ENCODE data around the gene EIF5.

EIF5 gene

DNA sequence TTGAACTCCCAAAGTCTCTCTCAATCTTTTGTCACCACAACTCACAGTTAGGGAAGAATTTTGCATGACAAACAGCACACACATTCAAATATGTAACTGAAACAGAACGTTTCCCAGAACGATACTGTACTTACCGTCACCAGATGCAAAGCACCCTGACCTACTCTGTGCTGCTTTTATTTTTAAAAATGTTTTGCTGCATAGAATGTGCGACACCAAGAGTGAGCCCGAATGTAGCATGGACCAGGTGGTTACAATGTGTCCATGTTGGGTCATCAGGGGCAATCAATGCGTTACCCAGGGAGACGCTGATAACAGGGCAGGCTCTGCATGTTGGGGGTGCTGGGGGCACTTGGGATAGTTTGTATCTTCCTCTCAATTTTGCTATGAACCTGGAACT lies 14.6 kb upstream of the EIF5 start:
- DNase-seq (ENCODE audit: low read depth): no peak
- H3K4me3 ChIP-seq (ENCODE audit: control insufficient read depth, low read depth, low read length): no peak overlapping the region
- TF ChIP-seq, protein P1, sequence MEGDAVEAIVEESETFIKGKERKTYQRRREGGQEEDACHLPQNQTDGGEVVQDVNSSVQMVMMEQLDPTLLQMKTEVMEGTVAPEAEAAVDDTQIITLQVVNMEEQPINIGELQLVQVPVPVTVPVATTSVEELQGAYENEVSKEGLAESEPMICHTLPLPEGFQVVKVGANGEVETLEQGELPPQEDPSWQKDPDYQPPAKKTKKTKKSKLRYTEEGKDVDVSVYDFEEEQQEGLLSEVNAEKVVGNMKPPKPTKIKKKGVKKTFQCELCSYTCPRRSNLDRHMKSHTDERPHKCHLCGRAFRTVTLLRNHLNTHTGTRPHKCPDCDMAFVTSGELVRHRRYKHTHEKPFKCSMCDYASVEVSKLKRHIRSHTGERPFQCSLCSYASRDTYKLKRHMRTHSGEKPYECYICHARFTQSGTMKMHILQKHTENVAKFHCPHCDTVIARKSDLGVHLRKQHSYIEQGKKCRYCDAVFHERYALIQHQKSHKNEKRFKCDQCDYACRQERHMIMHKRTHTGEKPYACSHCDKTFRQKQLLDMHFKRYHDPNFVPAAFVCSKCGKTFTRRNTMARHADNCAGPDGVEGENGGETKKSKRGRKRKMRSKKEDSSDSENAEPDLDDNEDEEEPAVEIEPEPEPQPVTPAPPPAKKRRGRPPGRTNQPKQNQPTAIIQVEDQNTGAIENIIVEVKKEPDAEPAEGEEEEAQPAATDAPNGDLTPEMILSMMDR (conservative IDR thresholded peaks at IDR 0.05; ENCODE audit: control insufficient read depth, insufficient read depth, low read depth, low read length): no peak

DNA sequence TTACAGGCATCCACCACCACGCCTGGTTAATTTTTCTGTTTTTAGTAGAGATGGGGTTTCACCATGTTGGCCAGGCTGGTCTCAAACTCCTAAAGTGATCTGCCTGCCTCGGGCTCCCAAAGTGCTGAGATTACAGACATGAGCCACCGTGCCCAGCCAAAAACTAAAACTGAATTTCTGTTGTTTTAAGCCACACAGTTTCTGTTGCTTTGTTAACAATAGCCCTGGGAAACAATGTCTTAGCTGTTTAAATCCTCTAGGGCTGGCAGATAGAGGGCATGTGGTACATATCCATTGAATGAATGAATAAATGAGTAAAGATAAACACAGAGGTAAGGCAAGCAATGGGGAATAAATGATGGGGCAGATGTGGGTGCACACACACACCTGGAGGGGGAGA lies 8.0 kb upstream of the EIF5 start:
- no peak overlapping the region for H3K4me3 ChIP-seq (ENCODE audit: control insufficient read depth, low read depth, low read length)
- no peak for DNase-seq (ENCODE audit: low read depth)
- TF ChIP-seq, protein P1 (conservative IDR thresholded peaks at IDR 0.05; ENCODE audit: control insufficient read depth, insufficient read depth, low read depth, low read length): no peak

DNA sequence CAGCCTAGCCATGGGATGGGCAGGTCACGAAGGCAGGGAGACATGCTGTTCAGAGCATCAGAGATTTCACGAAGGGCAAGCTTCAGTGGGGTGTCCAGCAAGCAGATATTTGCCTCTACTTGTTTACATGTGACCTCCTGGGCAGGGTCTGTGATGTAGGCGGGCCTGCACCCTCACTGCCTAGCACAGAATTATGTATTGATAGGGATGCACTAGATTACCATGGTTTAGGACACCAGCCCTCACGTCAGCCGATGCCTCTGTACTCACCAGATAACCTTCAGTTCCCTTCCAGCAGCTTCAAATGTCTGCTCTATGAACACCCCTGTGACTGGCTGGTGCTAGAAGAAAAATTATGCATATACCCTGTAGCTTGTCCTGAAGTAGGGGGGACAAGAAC lies 5.1 kb upstream of the EIF5 start:
- no peak for DNase-seq (ENCODE audit: low read depth)
- TF ChIP-seq, protein P1 (conservative IDR thresholded peaks at IDR 0.05; ENCODE audit: control insufficient read depth, insufficient read depth, low read depth, low read length): no peak
- no peak overlapping the region for H3K4me3 ChIP-seq (ENCODE audit: control insufficient read depth, low read depth, low read length)

DNA sequence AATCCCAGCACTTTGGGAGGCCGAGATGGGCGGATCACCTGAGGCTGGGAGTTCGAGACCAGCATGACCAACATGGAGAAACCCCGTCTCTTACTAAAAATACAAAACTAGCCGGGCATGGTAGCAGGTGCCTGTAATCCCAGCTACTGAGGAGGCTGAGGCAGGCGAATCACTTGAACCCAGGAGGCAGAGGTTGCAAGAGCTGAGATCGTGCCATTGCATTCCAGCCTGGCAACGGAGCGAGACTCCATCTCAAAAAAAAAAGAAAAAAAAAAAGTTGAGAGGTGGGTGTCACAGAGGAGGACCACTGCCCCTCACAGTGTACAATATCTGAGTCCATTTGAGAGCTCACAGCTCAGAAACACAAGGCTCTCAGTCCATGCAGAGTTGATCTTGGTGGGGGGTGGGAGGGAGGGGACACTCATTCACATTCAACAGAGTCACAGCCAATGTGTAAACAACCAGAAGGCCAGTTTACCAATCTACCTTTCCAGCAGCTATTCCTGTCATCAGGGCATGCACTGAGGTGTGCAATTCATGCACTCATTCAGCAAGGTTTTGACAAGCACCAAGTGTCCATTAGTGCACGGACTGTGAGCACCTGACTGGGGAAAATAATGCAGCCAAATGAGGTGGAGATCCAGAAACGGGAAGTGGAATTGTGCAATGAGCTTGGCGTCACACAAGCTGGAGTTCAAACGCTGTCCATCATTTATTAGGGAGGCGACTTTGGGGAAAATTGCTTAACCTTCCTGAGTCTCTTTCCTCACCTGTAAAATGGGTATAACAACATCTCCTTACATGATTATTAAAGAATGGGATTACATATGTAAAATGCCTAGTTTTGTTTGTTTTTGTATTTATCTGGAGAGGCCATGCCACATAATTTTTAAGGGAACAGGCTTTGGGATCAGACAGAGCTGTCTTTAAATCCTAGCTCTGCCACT lies 4.4 kb upstream of the EIF5 start:
- DNase-seq (ENCODE audit: low read depth): peak; percentile 66
- no peak overlapping the region for H3K4me3 ChIP-seq (ENCODE audit: control insufficient read depth, low read depth, low read length)
- TF ChIP-seq, protein P1 (conservative IDR thresholded peaks at IDR 0.05; ENCODE audit: control insufficient read depth, insufficient read depth, low read depth, low read length): no peak

DNA sequence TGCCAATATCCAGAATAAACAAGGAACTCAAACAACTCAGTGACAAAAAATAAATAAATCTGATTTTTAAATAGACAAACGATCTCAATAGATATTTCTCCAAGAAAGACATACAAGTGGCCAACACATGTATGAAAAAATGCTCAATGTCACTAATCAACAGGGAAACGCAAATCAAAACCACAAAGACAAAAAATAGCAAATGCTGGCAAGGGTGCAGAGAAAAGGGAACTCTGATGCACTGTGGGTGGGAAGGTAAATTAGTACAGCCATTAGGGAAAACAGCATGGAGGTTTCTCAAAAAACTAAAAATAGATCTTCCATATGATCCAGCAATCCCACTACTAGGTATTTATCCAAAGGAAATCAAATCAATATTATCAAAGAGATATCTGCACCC lies 3.5 kb upstream of the EIF5 start:
- H3K4me3 ChIP-seq (ENCODE audit: control insufficient read depth, low read depth, low read length): no peak overlapping the region
- TF ChIP-seq, protein P1 (conservative IDR thresholded peaks at IDR 0.05; ENCODE audit: control insufficient read depth, insufficient read depth, low read depth, low read length): no peak
- no peak for DNase-seq (ENCODE audit: low read depth)

DNA sequence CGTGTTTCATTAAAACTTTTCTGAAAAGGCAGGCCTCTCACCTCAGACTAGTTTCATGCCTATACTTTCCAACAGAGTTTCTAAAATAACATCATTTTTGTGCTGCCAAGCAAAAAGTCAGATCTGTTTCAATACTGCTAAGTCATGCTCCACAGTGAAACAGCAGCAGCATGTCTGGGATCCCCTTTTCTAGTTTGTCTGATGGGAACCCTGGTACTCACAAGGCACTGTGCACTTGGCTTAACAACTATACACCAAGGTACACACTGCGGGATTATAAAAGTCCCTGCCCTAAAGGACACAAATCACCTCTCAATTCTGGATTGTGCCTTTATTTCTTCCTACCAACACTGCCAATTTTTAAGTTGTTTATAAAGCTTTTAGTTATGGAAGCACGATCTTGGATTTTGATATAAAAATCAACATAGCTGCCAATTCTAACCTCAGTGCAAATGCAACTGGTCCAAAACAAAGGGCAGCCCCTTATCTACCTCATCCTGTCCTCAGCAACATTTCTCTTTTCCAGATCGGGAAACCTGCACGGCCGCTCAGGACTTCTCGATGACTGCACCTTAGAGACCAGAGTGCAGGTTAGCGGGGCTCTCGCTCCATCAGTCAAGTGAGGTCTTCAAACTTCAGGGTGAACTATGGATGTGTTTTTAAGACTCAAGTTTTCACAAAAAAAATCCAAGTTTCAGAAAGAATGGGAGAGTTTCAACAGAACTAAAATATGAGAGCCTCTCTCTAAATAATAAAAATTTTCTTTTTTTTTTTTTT lies 1.7 kb upstream of the EIF5 start:
- no peak for DNase-seq (ENCODE audit: low read depth)
- TF ChIP-seq, protein P1 (conservative IDR thresholded peaks at IDR 0.05; ENCODE audit: control insufficient read depth, insufficient read depth, low read depth, low read length): no peak
- no peak overlapping the region for H3K4me3 ChIP-seq (ENCODE audit: control insufficient read depth, low read depth, low read length)

All from fibroblast of mammary gland (primary cell).